Heart right ventricle (tissue), 16 donors: ENCODE measurements around the gene CHRM5. TPM values are rescaled to one million over a fixed set of nuclear protein-coding genes. Genes with fewer than 3 reads are reported as not detected.
"Not testable (repeated sequence)": the region's sequence is repeated elsewhere in the genome, so short reads cannot be mapped to it uniquely, and the experiment has no call there.

ENCODE experiments used
- ATAC-seq, 8 donors: fragments of 200-7000 bp; cut with Tn5 transposase; one replicate each; pipeline ENCODE4 v1.9.1; 2020; ENCODE audit warnings: mild to moderate bottlenecking in 8 of 8, moderate library complexity in 8 of 8, moderate number of reproducible peaks in 1 of 8
- DNase-seq, 2 donors: peaks; one replicate each; pipeline ENCODE4 v3.0.0-alpha.2; 2020
- H3K27ac ChIP-seq, 10 donors: fragments of 200-600 bp; sonication (generic) in 2 of 10; one replicate each; pipeline versions ENCODE4 v1.5.0 to v1.8.0; 2020 to 2022; ENCODE audit warnings: mild to moderate bottlenecking in 3 of 10
- H3K27me3 ChIP-seq, 7 donors: fragments of 200-600 bp; one replicate each; pipeline ENCODE4 v1.8.0; 2021 to 2022; ENCODE audit warnings: mild to moderate bottlenecking in 2 of 7
- H3K36me3 ChIP-seq, 9 donors: fragments of 200-600 bp; sonication (generic) in 1 of 9; one replicate each; pipeline versions ENCODE4 v1.5.0 to v1.8.0; 2020 to 2022; ENCODE audit warnings: mild to moderate bottlenecking in 2 of 9
- H3K4me1 ChIP-seq, 9 donors: fragments of 200-600 bp; sonication (generic) in 1 of 9; one replicate each; pipeline versions ENCODE4 v1.5.0 to v1.8.0; 2020 to 2022; ENCODE audit warnings: mild to moderate bottlenecking in 4 of 9
- H3K4me3 ChIP-seq, 10 donors: fragments of 200-600 bp; sonication (generic) in 2 of 10; one replicate each; pipeline versions ENCODE4 v1.5.0 to v1.8.0; 2020 to 2022; ENCODE audit warnings: mild to moderate bottlenecking in 7 of 10, moderate library complexity in 2 of 10
- H3K9me3 ChIP-seq, 11 donors: fragments of 200-600 bp in 10 of 11; sonication (generic) in 2 of 11; one replicate each; pipeline versions ENCODE4 v1.5.0 to v1.8.0; 2013 to 2022; ENCODE audit warnings: mild to moderate bottlenecking in 2 of 11, control low read depth in 1 of 11, moderate library complexity in 1 of 11
- CTCF ChIP-seq, 9 donors: fragments of 200-600 bp; sonication (generic) in 2 of 9; IDR thresholded peaks; one replicate each; pipeline versions ENCODE4 v1.5.0 to v1.8.0; 2021 to 2022; ENCODE audit warnings: antibody characterized with exemption in 9 of 9, mild to moderate bottlenecking in 5 of 9, moderate library complexity in 1 of 9
- WGBS, 2 donors: extraction: QIAGEN DNeasy Blood & Tissue Kit; methylation state at CpG; one replicate each; pipeline ENCODE4 v1.1.7; 2013; ENCODE audit warnings: inconsistent platforms in 1 of 2; 5-methylcytosine and 5-hydroxymethylcytosine counted together
- intact Hi-C, 10 donors: fragments of 100-400 bp; cut with DNase I; formaldehyde crosslinking; loops; one replicate each; pipeline versions ENCODE4 v1.11.1 to v1.14.2; 2022
- polyA plus RNA-seq, 2 donors: library from polyadenylated mRNA; stranded (reverse); fragments of 200-250 nt; gene quantifications; one replicate each; pipeline ENCODE4 v1.2.3, GENCODE V29; 2013
- total RNA-seq, 10 donors: library from RNA; stranded (reverse); fragmentation: NEBNext Ultra II Directional in 3 of 10; extraction: Animal tissue kit (Norgen Biotek cat#: 25700) in 3 of 10; gene quantifications; one replicate each; pipeline versions ENCODE4 v1.2.1 to v1.2.4, GENCODE V29; 2021 to 2023
- donor health status: Arrhythmogenic right ventricular cardiomyopathy.
- donor health status: ischemic (EF 13 %, LVEDD 7.1; RV severe dilation, severe dysfunction).
- donor health status: healthy with polysubstance abuse.
- donor health status: DM: no; HTN: yes; CAD: no.
- donor health status: DM: no; HTN: no; CAD: no.
- donor health status: ischemic (EF 25% LVEDD 6.9; RV normal size, moderate dysfunction).
- donor health status: ischemic (EF 25% LVEDD 5.7; RV mildly dilated, moderate dysfunction).
- donor health status: healthy.
- donor health status: DM: yes; HTN: yes; CAD: no.
- donor health status: Ischemic cardiomyopathy.
- donor health status: ischemic (EF 35%, LVEDD 5.7; RV mildly dilated, moderate dysfunction).
- donor health status: nonischemic (EF 11% LVEDD 7.7; RV severe dilation, severe dysfunction).
- donor health status: DM: yes; HTN: yes; CAD: no.
- donor health status: PGD.
- donor health status: ischemic (EF 29% LVEDD 5.4; RV normal size, mild dysfunction).
- donor health status: nonischemic (EF 23%, LVEDD 6.1; RV moderate dilation, normal function).

CHRM5 gene
- total and polyA plus RNA-seq, 12 donors = not detected

DNA sequence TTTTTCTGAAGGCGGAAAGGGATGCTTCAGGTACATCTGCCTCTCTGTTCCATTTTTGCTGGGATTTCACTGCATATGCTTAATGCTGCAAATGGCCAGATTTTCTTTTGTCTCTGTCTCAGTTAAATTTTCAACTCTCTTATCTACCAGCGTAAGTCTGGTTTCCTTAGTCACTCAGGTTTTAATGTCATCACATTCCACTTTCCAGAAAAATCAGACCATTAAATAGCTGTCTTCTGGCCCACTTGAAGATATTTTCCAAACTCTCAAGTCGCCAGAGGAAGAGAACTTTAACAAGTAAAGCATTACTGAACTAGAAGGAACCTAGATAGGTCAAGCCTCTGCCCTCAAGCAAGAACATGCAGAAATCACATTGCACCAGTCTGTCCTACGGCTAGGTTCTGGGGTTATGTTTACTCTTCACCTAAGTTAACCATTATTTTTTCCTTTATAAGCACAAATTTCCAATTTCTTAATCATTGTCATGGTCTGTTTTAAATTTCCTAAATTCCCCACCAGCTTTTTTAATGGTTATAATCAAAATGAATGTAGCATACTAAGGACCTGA lies 44.2 kb downstream of the CHRM5 start:
- Histone ChIP-seq H3K27ac (no peak overlapping the region), H3K36me3 (no peaks in the 10 kb centered on the region), H3K27me3 (no peaks in the 10 kb centered on the region), H3K4me1 (no peaks in the 10 kb centered on the region), H3K4me3 (no peak overlapping the region), H3K9me3 (no peaks in the 10 kb centered on the region)
- TF ChIP-seq CTCF (IDR thresholded peaks at IDR 0.05) = no peak
- ATAC-seq (no peak), DNase-seq (no peak)
- intact Hi-C loops = no loop called here
- 75 to 80% methylated on average over 4 of the region's 4 CpGs for WGBS, 2 donors

- Histone ChIP-seq H3K4me1 (no peaks in the 10 kb centered on the region), H3K27ac (no peak overlapping the region), H3K9me3 (peaks cover 0 to under 1% (median 0%) of the 10 kb centered on the region in 11 donors), H3K4me3 (no peak overlapping the region), H3K36me3 (no peaks in the 10 kb centered on the region), H3K27me3 (no peaks in the 10 kb centered on the region)
- TF ChIP-seq CTCF (IDR thresholded peaks at IDR 0.05) = no peak
- ATAC-seq = no peak
- DNase-seq = no peak
- 95 to 96% methylated on average over 9 of the region's 9 CpGs for WGBS, 2 donors
- intact Hi-C loops = no loop called here
Measured at GRCh38 chr15:34013746-34014145, 45.4 kb downstream of the CHRM5 start.

- no peak overlapping the region for H3K27ac ChIP-seq
- ATAC-seq (no peak), DNase-seq (no peak)
- 96% methylated on average over 2 of the region's 2 CpGs for WGBS, 2 donors
- intact Hi-C loops = no loop called here
- H3K27me3 ChIP-seq = no peaks in the 10 kb centered on the region
- peaks cover 0 to 3% (median 0%) of the 10 kb centered on the region in 11 donors for H3K9me3 ChIP-seq
- H3K36me3 ChIP-seq = no peaks in the 10 kb centered on the region
- no peak for TF ChIP-seq CTCF (IDR thresholded peaks at IDR 0.05)
- no peak overlapping the region for H3K4me3 ChIP-seq
- H3K4me1 ChIP-seq = no peaks in the 10 kb centered on the region
Measured at GRCh38 chr15:34014556-34014955, 46.3 kb downstream of the CHRM5 start.

- WGBS, 2 donors = 93 to 98% methylated on average over 16 of the region's 16 CpGs
- no peak overlapping the region for H3K4me3 ChIP-seq
- TF ChIP-seq CTCF (IDR thresholded peaks at IDR 0.05) = no peak
- H3K4me1 ChIP-seq = no peaks in the 10 kb centered on the region
- H3K27ac ChIP-seq = no peak overlapping the region
- ATAC-seq (no peak), DNase-seq (no peak)
- H3K9me3 ChIP-seq = peaks cover 0 to 3% (median 0%) of the 10 kb centered on the region in 11 donors
- intact Hi-C loops = no loop called here
- no peaks in the 10 kb centered on the region for H3K36me3 ChIP-seq
- H3K27me3 ChIP-seq = no peaks in the 10 kb centered on the region
Measured at GRCh38 chr15:34018021-34018645, 49.8 kb downstream of the CHRM5 start.

DNA sequence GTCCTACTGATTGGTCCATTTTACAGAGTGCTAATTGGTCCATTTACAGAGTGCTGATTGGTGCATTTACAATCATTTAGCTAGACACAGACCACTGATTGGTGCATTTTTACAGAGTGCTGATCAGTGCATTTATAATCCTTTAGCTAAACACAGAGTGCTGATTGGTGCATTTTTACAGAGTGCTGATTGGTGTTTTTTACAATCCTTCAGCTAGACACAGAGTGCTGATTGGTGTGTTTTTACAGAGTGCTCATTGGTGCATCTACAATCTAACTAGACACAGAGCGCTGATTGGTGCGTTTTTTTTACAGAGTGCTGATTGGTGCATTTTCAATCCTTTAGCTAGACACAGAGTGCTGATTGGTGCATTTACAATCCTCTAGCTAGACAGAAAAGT lies 50.4 kb downstream of the CHRM5 start:
- H3K4me3 ChIP-seq, H3K36me3 ChIP-seq, H3K9me3 ChIP-seq, intact Hi-C loops, H3K4me1 ChIP-seq, H3K27ac ChIP-seq, ATAC-seq, H3K27me3 ChIP-seq, DNase-seq: not testable (repeated sequence)
- WGBS, 2 donors = 98 to 99% methylated on average over 2 of the region's 2 CpGs
